ENCODE results near the gene TNS4.

TNS4 gene

GRCh38 chr17:40515491-40516041 lies 14.1 kb upstream of the TNS4 start:
- DNase-seq = peak; percentile 43 to 55

- no peak for DNase-seq
Measured at GRCh38 chr17:40515011-40515410, 13.6 kb upstream of the TNS4 start.

GRCh38 chr17:40514013-40514875 lies 12.8 kb upstream of the TNS4 start:
- no peak for DNase-seq

- DNase-seq = no peak
Measured at GRCh38 chr17:40511667-40512220, 10.3 kb upstream of the TNS4 start.

GRCh38 chr17:40511136-40511535 lies 9.7 kb upstream of the TNS4 start:
- no peak for DNase-seq

GRCh38 chr17:40510328-40510648 lies 8.9 kb upstream of the TNS4 start:
- DNase-seq = no peak

GRCh38 chr17:40509626-40510327 lies 8.4 kb upstream of the TNS4 start:
- DNase-seq = no peak

- no peak for DNase-seq
Measured at GRCh38 chr17:40506786-40507185, 5.4 kb upstream of the TNS4 start.

- no peak for DNase-seq
Measured at GRCh38 chr17:40503154-40503553, 1.7 kb upstream of the TNS4 start.

GRCh38 chr17:40502716-40503115 lies 1.3 kb upstream of the TNS4 start:
- DNase-seq = no peak

GRCh38 chr17:40500709-40501108 lies 714 bp downstream of the TNS4 start:
- DNase-seq = no peak

GRCh38 chr17:40500190-40500589 lies 1.2 kb downstream of the TNS4 start:
- no peak for DNase-seq

- no peak for DNase-seq
Measured at GRCh38 chr17:40499551-40500189, 1.8 kb downstream of the TNS4 start.

- no peak for DNase-seq
Measured at GRCh38 chr17:40498281-40499084, 2.9 kb downstream of the TNS4 start.

- DNase-seq = no peak
Measured at GRCh38 chr17:40497695-40498094, 3.7 kb downstream of the TNS4 start.

GRCh38 chr17:40496634-40497420 lies 4.6 kb downstream of the TNS4 start:
- DNase-seq = no peak

GRCh38 chr17:40496170-40496569 lies 5.3 kb downstream of the TNS4 start:
- no peak for DNase-seq

GRCh38 chr17:40495140-40495539 lies 6.3 kb downstream of the TNS4 start:
- DNase-seq = no peak

GRCh38 chr17:40493697-40494096 lies 7.7 kb downstream of the TNS4 start:
- no peak for DNase-seq

- no peak for DNase-seq
Measured at GRCh38 chr17:40491486-40491885, 9.9 kb downstream of the TNS4 start.

GRCh38 chr17:40490982-40491381 lies 10.4 kb downstream of the TNS4 start:
- DNase-seq = no peak
